GM13976 (cell line): Measurements from ENCODE around the gene TFPI.
"Not testable (repeated sequence)": the region's sequence is repeated elsewhere in the genome, so short reads cannot be mapped to it uniquely, and the experiment has no call there.

ENCODE experiments used
- DNase-seq: peaks from one replicate; pipeline ENCODE4 v3.0.0; 2012; ENCODE audit warnings: low spot score
- in situ Hi-C: fragments of 300-500 bp; cut with MboI; formaldehyde crosslinking; loops from one replicate; pipeline ENCODE4 v1.12.0; 2022; ENCODE audit warnings: low sequenced_read_pairs, mixed read lengths, inconsistent platforms; ENCODE audit not compliant: unreplicated experiment
- TF ChIP-seq, protein P1 (sequence below): IDR thresholded peaks from 2 replicates; pipeline ENCODE4 v1.5.1; 2012; ENCODE audit warnings: borderline replicate concordance, mild to moderate bottlenecking; ENCODE audit not compliant: insufficient read depth; ENCODE audit errors: extremely low read depth, missing control alignments, control extremely low read depth

TFPI gene

DNA sequence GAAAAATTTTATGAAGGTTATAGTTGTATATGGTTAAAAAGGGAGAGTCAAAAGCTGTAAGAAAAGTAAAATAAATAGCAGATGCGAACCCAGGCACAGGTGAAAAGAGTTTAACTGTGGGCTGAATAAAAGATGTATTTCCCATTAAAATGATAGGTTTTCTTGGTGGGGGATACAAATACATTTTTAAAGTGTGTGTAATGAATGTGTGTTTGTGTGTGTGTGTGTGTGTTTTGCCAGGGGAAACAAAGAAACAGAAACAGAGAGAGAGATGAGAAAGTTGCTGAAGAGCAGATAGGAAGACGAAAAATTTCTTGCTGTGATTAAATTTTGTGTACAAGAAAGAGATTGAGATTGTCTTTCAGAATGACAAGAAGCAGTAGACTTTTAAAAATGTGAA is 12.1 kb downstream of the TFPI start:
- TF ChIP-seq, protein P1, sequence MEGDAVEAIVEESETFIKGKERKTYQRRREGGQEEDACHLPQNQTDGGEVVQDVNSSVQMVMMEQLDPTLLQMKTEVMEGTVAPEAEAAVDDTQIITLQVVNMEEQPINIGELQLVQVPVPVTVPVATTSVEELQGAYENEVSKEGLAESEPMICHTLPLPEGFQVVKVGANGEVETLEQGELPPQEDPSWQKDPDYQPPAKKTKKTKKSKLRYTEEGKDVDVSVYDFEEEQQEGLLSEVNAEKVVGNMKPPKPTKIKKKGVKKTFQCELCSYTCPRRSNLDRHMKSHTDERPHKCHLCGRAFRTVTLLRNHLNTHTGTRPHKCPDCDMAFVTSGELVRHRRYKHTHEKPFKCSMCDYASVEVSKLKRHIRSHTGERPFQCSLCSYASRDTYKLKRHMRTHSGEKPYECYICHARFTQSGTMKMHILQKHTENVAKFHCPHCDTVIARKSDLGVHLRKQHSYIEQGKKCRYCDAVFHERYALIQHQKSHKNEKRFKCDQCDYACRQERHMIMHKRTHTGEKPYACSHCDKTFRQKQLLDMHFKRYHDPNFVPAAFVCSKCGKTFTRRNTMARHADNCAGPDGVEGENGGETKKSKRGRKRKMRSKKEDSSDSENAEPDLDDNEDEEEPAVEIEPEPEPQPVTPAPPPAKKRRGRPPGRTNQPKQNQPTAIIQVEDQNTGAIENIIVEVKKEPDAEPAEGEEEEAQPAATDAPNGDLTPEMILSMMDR = no peak
- in situ Hi-C loops = no loop called here
- no peak for DNase-seq

GRCh38 chr2:187541086-187542085 is 12.8 kb downstream of the TFPI start:
- in situ Hi-C loops = no loop called here
- no peak for DNase-seq
- TF ChIP-seq, protein P1 = no peak

DNA sequence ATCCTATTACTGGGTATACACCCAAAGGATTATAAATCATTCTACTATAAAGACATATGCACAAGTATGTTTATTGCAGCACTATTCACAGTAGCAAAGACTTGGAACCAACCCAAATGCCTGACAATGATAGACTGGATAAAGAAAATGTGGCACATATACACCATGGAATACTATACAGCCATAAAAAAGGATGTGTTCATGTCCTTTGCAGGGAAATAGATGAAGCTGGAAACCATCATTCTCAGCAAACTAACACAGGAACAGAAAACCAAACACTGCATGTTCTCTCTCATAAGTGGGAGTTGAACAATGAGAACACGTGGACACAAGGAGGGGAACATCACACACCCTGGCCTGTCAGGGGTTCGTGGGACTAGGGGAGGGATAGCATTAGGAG is 16.0 kb downstream of the TFPI start:
- in situ Hi-C loops, DNase-seq: not testable (repeated sequence)

GRCh38 chr2:187535381-187535780 is 18.9 kb downstream of the TFPI start:
- in situ Hi-C loops, DNase-seq: not testable (repeated sequence)

GRCh38 chr2:187532333-187533120 is 21.7 kb downstream of the TFPI start:
- no peak for DNase-seq
- in situ Hi-C loops = no loop called here

GRCh38 chr2:187529977-187530721 is 24.1 kb downstream of the TFPI start:
- TF ChIP-seq, protein P1 = no peak
- no peak for DNase-seq
- in situ Hi-C loops = no loop called here

More at GRCh38 chr2:187532333-187533120, 21.7 kb downstream of the TFPI start:
- TF ChIP-seq, protein P1 = no peak

- no peak for DNase-seq
- in situ Hi-C loops = no loop called here
- TF ChIP-seq, protein P1 = no peak
Observed at GRCh38 chr2:187529248-187529976, 24.8 kb downstream of the TFPI start.
